Omental fat pad (tissue), 4 donors: ENCODE measurements around the gene GDF2. TPM values are rescaled to one million over a fixed set of nuclear protein-coding genes. Genes with fewer than 3 reads are reported as not detected.

Experiments used
- ATAC-seq: fragments of 150-250 bp; one replicate; pipeline ENCODE4 v1.9.1; 2016; ENCODE audit warnings: mild to moderate bottlenecking, moderate library complexity; ENCODE audit not compliant: low FRiP score
- DNase-seq: peaks from one replicate; pipeline ENCODE4 v3.0.0-alpha.2; 2019; ENCODE audit warnings: low spot score
- total RNA-seq, 4 donors: library from RNA; depleted of rRNA; stranded (reverse); fragments of >200 nt; gene quantifications; one replicate each; pipeline ENCODE4 v1.1.0, GENCODE V29; 2016
- TF ChIP-seq, protein P1 (sequence below), 3 donors: fragments of 450-650 bp; IDR thresholded peaks; one replicate each; pipeline ENCODE4 v1.5.1; 2016 to 2017; ENCODE audit warnings: antibody characterized with exemption in 3 of 3, mild to moderate bottlenecking in 3 of 3, moderate library complexity in 2 of 3

The GDF2 gene
- total RNA-seq, 4 donors from 2014 or later: not detected

DNA sequence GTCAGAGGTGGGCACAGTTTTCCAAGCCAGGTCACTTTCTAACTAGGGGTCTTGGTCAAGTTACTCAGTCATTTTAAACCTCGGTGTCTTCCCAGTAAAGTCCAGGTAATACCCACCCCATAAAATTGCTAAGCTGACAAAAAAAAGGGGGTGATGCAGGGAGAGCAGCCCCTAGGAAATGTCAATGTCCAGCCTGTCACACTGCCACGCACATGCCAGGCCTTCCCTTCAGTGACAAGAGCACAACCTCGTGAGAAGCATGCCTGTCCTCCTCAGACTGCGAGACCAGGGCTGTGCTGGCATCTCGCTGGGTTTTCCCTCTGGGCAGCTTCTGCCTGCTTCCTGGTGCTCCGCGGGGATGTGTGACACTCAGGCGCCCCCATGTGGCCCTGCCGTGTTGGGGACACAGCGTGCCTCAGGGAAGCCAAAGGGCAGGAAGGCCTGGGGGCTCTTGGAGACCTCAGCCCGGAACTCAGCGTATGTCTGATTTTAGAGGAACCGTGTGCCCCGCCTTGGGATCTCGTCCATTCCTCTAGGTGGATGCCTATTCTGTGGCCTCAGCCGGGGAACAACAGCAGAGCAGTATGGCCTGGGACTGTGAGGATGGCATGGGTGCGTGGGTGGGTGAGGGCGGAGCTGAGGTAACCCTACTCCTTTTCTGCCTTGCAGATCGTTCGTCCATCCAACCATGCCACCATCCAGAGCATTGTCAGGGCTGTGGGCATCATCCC is 10.2 kb upstream of the GDF2 start:
- TF ChIP-seq, protein P1, sequence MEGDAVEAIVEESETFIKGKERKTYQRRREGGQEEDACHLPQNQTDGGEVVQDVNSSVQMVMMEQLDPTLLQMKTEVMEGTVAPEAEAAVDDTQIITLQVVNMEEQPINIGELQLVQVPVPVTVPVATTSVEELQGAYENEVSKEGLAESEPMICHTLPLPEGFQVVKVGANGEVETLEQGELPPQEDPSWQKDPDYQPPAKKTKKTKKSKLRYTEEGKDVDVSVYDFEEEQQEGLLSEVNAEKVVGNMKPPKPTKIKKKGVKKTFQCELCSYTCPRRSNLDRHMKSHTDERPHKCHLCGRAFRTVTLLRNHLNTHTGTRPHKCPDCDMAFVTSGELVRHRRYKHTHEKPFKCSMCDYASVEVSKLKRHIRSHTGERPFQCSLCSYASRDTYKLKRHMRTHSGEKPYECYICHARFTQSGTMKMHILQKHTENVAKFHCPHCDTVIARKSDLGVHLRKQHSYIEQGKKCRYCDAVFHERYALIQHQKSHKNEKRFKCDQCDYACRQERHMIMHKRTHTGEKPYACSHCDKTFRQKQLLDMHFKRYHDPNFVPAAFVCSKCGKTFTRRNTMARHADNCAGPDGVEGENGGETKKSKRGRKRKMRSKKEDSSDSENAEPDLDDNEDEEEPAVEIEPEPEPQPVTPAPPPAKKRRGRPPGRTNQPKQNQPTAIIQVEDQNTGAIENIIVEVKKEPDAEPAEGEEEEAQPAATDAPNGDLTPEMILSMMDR (IDR thresholded peaks at IDR 0.05): peak in 1 of 3 donors; percentile 46
- ATAC-seq: peak; percentile 72
- peak; percentile 63 for DNase-seq

DNA sequence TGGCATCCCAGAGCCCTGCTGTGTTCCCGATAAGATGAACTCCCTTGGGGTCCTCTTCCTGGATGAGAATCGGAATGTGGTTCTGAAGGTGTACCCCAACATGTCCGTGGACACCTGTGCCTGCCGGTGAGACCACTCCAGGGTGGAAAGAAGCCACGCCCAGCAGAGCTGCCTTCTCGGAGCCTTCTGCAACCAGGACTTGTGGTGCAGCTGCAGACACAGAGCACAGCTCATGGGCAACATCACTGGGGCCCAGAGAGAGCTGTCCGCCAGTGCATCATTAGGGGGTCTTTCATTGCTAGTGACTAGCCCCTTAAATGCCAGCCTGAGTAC is 9.6 kb upstream of the GDF2 start:
- TF ChIP-seq, protein P1 (IDR thresholded peaks at IDR 0.05): no peak

GRCh38 chr10:47314416-47314970 is 7.8 kb upstream of the GDF2 start:
- TF ChIP-seq, protein P1 (IDR thresholded peaks at IDR 0.05): no peak
- ATAC-seq: no peak

More for the DNA sequence above, 9.6 kb upstream of the GDF2 start:
- ATAC-seq (no peak), DNase-seq (no peak)

GRCh38 chr10:47315421-47315820 is 6.8 kb upstream of the GDF2 start:
- TF ChIP-seq, protein P1 (IDR thresholded peaks at IDR 0.05): no peak
- ATAC-seq (no peak), DNase-seq (no peak)

More at GRCh38 chr10:47314416-47314970, 7.8 kb upstream of the GDF2 start:
- DNase-seq: no peak

GRCh38 chr10:47316131-47316530 is 6.1 kb upstream of the GDF2 start:
- TF ChIP-seq, protein P1 (IDR thresholded peaks at IDR 0.05): no peak
- DNase-seq: no peak
- no peak for ATAC-seq

- TF ChIP-seq, protein P1 (IDR thresholded peaks at IDR 0.05): no peak
- DNase-seq (no peak), ATAC-seq (no peak)
Observed at GRCh38 chr10:47317251-47317650, 5.0 kb upstream of the GDF2 start.

DNA sequence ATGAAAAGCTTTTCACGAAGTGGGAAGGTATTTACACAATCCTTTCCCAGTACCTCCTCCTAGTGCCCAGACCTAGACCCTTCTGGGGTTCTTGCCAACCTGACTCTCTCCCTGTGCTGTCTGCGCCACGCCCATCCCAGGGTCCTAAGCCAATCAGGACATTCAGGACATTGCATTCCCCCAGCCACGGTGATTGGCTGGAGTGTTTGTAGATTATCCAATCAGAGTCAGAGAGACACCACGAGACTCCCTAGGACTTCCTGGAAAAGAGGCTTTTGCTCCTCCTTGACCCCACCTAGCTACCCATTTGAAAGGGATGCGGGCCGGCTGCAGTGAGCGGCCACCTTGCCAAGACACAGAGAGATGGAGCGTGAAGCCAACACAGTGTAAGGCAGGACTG is 3.5 kb upstream of the GDF2 start:
- TF ChIP-seq, protein P1 (IDR thresholded peaks at IDR 0.05): no peak
- ATAC-seq: no peak
- DNase-seq: no peak
